HG03571 (cell line): ENCODE results near the gene ARHGEF35.
"Not testable (repeated sequence)": the region's sequence is repeated elsewhere in the genome, so short reads cannot be mapped to it uniquely, and the experiment has no call there.

Experiments
- ATAC-seq: cut with Tn5 transposase; IDR thresholded peaks from one replicate; pipeline ENCODE4 v1.9.1; 2021; ENCODE audit not compliant: unreplicated experiment

ARHGEF35 gene

DNA sequence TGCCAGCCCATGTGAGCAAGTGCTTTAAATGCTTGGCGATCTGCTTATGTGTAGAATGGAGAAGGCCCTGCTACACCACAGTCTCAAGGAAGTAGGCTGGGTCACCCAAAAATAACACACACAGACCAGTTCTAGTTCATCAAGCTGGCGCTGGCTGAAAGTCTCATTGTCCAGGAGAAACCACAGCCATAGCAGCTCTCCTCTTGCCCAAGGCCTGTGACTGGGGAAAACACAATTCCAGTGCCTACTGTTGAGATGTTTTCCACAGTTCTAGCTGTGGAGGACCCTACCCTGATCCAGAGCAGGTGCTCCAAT lies 16.5 kb downstream of the ARHGEF35 start:
- ATAC-seq, result not testable (repeated sequence)

DNA sequence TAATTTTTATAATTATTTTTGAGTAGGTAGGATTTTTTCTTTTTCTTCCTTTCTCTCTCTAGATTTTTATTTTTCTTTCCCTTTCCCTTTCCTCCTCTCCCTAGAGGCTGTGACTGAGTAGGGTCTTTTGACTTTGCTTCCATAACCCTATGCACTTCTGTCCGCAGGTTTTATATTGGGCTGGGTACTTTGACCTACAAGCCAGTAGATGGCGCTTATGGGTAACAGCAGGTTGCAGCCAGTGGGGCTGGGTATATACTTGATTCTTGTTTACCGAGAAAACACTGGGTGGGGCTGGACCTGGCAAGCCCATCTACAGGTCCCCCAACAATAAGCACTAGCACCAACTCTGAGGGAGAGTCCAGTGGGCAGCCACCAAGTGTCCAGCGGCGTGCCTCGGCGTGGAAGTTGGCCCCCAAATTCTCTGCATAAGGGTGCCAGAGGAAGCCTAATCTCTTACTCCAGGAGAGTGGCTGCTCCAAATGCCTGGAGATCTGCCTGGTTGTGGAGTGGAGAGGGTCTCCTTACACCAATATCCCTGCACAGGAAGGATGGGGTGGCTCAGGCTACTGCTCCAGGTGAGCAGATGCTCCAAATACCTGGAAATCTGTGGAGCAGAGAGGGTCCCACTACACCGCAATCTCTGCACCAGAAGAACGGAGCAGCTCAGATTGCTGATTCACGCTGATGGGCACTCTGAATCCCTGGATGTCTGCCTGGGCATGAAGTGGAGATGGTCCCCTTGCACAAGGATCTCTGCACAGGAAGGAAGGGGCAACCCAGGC lies 17.1 kb downstream of the ARHGEF35 start:
- ATAC-seq, result peak; percentile 91

- no peak for ATAC-seq
Observed at GRCh38 chr7:144174613-144175012, 21.0 kb downstream of the ARHGEF35 start.

GRCh38 chr7:144171594-144172350 lies 23.9 kb downstream of the ARHGEF35 start:
- not testable (repeated sequence) for ATAC-seq

GRCh38 chr7:144164784-144165183 lies 30.8 kb downstream of the ARHGEF35 start:
- no peak for ATAC-seq

DNA sequence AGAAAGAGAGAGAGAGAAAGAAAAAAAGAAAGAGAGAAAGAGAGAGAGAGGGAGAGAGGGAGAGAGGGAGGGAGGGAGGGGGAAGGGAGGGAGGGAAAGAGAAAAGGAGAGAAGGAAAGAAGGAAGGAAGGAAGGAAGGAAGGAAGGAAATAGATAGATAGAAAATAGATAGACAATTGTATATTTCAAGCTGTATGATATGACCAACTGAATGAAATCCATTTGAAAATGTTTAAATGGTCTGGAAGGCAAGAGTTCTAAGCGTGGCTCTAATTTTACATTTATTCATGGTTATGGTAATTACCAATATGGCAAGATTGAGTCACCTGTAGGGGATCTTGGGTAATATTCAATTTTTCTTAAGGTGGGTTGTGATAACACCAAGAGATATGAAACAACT lies 36.8 kb downstream of the ARHGEF35 start:
- ATAC-seq, result no peak

DNA sequence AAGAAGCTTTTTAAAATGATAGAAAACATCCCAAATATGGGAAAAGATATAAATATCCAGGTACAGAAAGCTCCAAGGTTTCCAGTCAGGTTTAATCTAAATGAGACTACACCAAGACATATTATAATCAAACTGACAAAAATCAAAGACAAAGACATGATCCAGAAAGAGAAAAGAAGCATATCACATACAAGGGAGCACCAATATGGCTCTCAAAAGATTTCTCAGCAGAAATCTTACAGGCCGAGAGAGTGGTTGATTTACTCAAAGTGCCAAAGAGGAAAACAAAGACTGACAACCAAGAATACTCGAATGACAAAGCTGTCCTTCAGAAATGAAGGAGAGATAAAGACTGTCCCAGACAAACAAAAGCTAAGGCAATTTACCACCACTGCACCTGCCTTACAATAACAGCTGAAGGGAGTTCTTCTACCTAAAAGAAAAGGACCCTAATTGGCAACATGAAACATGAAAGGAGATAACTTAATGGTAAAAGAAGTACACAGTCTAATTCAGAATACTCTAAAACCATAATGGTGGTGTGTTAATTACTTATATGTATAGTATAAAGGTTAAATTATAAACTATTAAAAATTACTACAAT lies 47.3 kb downstream of the ARHGEF35 start:
- ATAC-seq, result no peak

- ATAC-seq, result no peak
Observed at GRCh38 chr7:144144426-144144825, 51.2 kb downstream of the ARHGEF35 start.

GRCh38 chr7:144142187-144142586 lies 53.4 kb downstream of the ARHGEF35 start:
- ATAC-seq, result no peak

GRCh38 chr7:144137501-144137900 lies 58.1 kb downstream of the ARHGEF35 start:
- no peak for ATAC-seq
